ENCODE results near the gene ORM1.

DNA sequence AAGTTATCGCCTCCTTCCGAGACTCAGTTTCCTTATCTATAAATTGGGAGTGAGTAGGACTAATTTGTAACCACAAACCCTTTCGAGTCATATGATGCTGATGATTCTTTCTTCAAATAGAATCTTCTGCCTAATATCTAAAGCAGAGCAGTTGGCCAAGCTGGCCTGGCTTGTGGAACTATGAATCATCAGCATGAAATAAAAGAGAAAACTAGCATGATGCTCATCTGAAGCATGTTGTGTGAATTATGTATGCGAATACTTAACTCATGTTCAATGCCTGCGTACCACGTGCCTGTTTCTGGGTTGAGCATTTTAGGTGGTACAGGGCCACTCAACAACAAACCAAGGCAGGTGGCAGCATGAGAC is 15.0 kb upstream of the ORM1 start:
- no peak for TF ChIP-seq SAP30 (IDR thresholded peaks at IDR 0.05; ENCODE audit: insufficient read depth, insufficient replicate concordance, low read length)
- TF ChIP-seq TAF1 (IDR thresholded peaks at IDR 0.05; ENCODE audit: low read depth, low read length): no peak

All from H1 (cell line).